HG02970 (cell line): Measurements from ENCODE around the gene TLR7.

Experiments used
- ATAC-seq: cut with Tn5 transposase; IDR thresholded peaks from one replicate; pipeline ENCODE4 v1.9.1; 2021; ENCODE audit warnings: mild to moderate bottlenecking, moderate library complexity, moderate number of reproducible peaks; ENCODE audit not compliant: unreplicated experiment, low FRiP score

The TLR7 gene

DNA sequence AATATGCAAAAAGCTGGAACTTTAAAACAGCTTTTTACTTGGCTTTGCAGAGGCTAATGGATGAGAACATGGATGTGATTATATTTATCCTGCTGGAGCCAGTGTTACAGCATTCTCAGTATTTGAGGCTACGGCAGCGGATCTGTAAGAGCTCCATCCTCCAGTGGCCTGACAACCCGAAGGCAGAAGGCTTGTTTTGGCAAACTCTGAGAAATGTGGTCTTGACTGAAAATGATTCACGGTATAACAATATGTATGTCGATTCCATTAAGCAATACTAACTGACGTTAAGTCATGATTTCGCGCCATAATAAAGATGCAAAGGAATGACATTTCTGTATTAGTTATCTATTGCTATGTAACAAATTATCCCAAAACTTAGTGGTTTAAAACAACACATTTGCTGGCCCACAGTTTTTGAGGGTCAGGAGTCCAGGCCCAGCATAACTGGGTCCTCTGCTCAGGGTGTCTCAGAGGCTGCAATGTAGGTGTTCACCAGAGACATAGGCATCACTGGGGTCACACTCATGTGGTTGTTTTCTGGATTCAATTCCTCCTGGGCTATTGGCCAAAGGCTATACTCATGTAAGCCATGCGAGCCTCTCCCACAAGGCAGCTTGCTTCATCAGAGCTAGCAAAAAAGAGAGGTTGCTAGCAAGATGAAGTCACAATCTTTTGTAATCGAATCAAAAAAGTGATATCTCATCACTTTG, 55.2 kb downstream of the TLR7 start:
- no peak for ATAC-seq

DNA sequence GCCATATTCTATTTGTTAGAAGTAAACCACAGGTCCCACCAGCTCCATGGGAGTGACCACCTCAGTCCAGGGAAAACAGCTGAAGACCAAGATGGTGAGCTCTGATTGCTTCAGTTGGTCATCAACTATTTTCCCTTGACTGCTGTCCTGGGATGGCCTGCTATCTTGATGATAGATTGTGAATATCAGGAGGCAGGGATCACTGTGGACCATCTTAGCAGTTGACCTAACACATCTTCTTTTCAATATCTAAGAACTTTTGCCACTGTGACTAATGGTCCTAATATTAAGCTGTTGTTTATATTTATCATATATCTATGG, 55.7 kb downstream of the TLR7 start:
- no peak for ATAC-seq

DNA sequence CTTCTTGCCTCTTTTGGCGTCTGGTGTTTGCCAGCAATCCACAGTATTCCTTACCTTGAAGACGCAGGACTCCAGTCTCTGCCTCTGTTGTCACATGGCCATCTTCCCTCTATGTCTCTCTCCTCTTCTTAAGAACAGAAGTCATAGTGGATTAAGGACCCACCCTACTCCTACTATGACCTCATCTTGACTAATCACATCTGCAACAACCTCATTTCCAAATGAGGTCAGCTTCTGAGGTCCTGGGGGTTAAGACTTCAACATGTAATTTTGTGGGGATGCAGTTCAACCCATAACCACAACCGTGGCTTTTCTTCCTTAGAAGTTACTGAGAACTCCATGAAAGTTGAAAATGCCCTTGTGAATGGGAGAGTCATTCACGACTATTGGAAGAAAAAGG, 62.8 kb downstream of the TLR7 start:
- ATAC-seq, result no peak

DNA sequence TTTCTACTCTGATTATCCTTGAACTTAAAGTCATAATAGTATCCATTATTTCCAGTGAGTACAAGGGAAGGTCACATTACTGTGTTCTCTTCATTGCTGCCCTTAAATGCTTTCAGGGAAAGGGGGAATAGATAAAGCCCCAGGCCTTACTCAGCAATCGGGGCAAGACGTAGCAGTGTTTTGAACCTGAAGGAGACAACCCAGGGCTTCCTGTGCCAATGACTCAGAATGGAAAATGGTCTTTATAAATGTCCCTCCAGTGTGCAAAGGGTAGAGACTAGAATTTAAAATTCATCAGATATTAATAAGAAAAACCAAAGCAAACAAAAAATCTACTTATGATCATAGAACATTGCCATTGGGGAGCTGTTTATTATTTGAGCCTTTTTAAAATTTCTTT, 63.3 kb downstream of the TLR7 start:
- no peak for ATAC-seq

DNA sequence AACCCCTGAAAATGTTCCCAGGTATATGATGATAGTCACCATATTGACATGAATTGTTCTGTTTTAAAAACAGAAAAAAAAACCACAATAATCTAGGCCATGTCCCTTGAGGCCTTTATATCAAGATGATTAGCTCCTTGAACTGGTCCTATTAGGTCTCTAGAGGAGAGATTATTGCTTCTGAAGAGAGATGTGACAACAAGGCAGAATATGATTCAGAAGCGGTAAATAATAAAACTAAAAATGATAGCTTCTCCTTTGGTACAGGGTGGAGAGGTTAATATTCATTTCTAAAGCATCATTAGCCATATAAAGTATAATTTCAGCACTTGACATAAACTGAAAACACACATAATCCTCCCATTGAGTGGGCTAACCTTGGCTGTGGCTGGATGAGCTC, 65.4 kb downstream of the TLR7 start:
- ATAC-seq, result no peak

DNA sequence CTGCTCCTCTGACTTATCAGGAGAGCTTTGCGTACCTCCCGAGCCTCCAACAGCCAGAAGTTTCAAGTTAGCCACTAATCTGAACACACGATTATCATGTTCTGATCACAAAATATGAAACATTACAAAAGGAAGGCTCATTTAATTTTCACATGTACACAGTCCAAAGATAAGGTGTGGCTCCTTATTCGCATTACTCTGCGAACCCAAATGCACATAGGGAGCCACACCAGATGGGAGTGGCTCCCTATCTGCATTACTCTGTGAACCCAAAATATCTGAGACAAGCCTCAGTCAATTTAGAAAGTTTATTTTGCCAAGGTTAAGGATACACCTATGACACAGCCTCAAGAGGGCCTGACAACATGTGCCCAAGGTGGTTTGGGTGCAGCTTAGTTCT, 68.0 kb downstream of the TLR7 start:
- ATAC-seq, result no peak

DNA sequence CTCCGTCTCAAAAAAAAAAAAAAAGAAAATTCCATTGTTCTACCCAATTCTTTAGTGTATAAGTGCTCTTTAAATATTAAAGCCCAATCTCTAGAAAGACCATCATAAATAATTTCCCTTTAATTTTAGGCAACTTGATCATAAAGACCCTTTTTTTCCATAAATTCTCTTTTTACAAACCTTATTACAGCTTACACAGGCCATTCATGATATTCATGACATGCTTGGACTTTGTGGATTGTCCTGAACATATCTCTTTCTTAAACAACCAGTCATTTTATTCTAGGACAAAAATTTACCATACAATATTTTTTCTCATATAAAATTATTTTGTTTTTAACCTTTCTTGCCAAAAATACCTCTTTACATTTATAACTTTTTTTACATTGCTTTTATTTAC, 70.1 kb downstream of the TLR7 start:
- no peak for ATAC-seq
